ENCODE data around the gene FAM117A. TPM values are rescaled to one million over a fixed set of nuclear protein-coding genes. Genes with fewer than 3 reads are reported as not detected.
"Not testable (repeated sequence)": the region's sequence is repeated elsewhere in the genome, so short reads cannot be mapped to it uniquely, and the experiment has no call there.

The FAM117A gene
- total RNA-seq, 1 experiment from 2014 or later = 41.5 TPM

DNA sequence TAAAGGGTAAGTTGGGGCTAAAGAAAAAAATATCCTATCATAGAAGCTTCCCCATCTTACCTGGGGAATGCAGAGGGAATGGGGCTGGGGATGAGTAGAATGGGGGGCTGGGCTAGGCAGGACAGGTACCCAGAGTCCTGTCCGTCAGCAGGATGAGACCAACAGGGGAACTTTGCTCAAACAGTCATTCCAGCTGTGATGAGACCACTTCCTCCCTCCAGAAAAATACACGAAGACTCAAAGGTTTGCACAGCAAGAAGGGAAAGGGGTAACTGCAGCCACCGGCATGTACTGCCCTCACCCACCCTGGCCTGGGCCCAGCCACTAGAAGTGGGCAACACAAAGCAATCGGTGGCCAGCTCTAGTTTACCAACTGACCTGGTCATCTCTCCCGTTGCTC lies 35.5 kb downstream of the FAM117A start:
- H3K27me3 Mint-ChIP-seq (ENCODE audit: insufficient read depth, unreplicated experiment) = no peaks in the 10 kb centered on the region
- no TSS peak for BruUV-seq (replicated peaks)
- POLR2A ChIA-PET = no interaction called here
- H3K27me3 ChIP-seq (replicated peaks; ENCODE audit: control insufficient read depth, insufficient read depth, low read length) = no peaks in the 10 kb centered on the region
- TF ChIP-seq, protein P1, sequence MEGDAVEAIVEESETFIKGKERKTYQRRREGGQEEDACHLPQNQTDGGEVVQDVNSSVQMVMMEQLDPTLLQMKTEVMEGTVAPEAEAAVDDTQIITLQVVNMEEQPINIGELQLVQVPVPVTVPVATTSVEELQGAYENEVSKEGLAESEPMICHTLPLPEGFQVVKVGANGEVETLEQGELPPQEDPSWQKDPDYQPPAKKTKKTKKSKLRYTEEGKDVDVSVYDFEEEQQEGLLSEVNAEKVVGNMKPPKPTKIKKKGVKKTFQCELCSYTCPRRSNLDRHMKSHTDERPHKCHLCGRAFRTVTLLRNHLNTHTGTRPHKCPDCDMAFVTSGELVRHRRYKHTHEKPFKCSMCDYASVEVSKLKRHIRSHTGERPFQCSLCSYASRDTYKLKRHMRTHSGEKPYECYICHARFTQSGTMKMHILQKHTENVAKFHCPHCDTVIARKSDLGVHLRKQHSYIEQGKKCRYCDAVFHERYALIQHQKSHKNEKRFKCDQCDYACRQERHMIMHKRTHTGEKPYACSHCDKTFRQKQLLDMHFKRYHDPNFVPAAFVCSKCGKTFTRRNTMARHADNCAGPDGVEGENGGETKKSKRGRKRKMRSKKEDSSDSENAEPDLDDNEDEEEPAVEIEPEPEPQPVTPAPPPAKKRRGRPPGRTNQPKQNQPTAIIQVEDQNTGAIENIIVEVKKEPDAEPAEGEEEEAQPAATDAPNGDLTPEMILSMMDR (IDR thresholded peaks at IDR 0.05; ENCODE audit: insufficient read depth in 1 of 2, low read depth in 1 of 2, low read length in 1 of 2, severe bottlenecking in 1 of 2, unreplicated experiment in 1 of 2) = no peak
- no peak overlapping the region for H3K27ac Mint-ChIP-seq (ENCODE audit: unreplicated experiment)
- DNase-seq = no peak
- no peaks in the 10 kb centered on the region for H3K4me1 ChIP-seq
- H3K9me3 ChIP-seq = 0 out of 2 replicates have a peak, but pooled peaks cover 4% of the 10 kb centered on the region
- H3K9me3 Mint-ChIP-seq (ENCODE audit: unreplicated experiment) = no peaks in the 10 kb centered on the region
- CTCF ChIA-PET = interaction anchor here (0.5 kb wide), 1 partner anchor 22 kb away, joined by 7 read pairs; no protein-coding TSS in a partner anchor
- H3K4me3 Mint-ChIP-seq (ENCODE audit: unreplicated experiment) = no peak overlapping the region
- H3K36me3 ChIP-seq (ENCODE audit: control insufficient read depth, insufficient read depth, low read length) = peaks cover 13% of the 10 kb centered on the region
- intact Hi-C loops (cut with micrococcal nuclease; ENCODE audit: unreplicated experiment) = no loop called here
- no peaks in the 10 kb centered on the region for H3K4me1 Mint-ChIP-seq (ENCODE audit: low read depth, unreplicated experiment)
- H3K36me3 Mint-ChIP-seq (ENCODE audit: insufficient read depth, unreplicated experiment) = peaks cover 9% of the 10 kb centered on the region
- H3K4me3 ChIP-seq (ENCODE audit: low read depth, low read length) = no peak overlapping the region

DNA sequence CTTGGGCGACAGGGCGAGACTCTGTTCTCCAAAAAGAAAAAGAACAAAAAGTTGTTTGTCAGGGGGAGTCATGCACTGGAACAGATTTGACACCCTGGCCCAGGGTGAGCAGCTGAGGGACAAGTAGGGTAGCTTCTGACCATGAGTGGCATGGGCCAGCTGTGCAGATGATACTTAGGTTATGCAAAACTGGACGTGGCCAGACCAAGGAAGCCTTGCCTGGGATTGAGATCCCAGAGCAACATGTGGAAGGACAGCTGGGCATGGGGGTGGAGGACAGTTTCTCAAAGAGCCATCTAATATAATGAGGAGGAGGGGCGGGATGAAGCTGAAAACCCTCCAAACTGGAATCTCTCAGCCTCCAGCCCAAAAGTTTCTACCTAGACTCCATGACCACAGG lies 36.6 kb downstream of the FAM117A start:
- no peak for DNase-seq
- BruUV-seq (replicated peaks) = no TSS peak
- CTCF ChIA-PET = interaction anchor here (1.1 kb wide), 1 partner anchor 19 kb away, joined by 3 read pairs; the partner anchor contains the start of gene SLC35B1
- Mint-ChIP-seq H3K27ac (ENCODE audit: unreplicated experiment) (no peak overlapping the region), H3K36me3 (ENCODE audit: insufficient read depth, unreplicated experiment) (peaks cover 9% of the 10 kb centered on the region), H3K9me3 (ENCODE audit: unreplicated experiment) (no peaks in the 10 kb centered on the region), H3K4me3 (ENCODE audit: unreplicated experiment) (no peak overlapping the region), H3K4me1 (ENCODE audit: low read depth, unreplicated experiment) (no peaks in the 10 kb centered on the region), H3K27me3 (ENCODE audit: insufficient read depth, unreplicated experiment) (no peaks in the 10 kb centered on the region)
- Histone ChIP-seq H3K36me3 (ENCODE audit: control insufficient read depth, insufficient read depth, low read length) (peaks cover 10% of the 10 kb centered on the region), H3K4me3 (ENCODE audit: low read depth, low read length) (no peak overlapping the region), H3K4me1 (no peaks in the 10 kb centered on the region), H3K9me3 (0 out of 2 replicates have a peak, but pooled peaks cover 4% of the 10 kb centered on the region), H3K27me3 (replicated peaks; ENCODE audit: control insufficient read depth, insufficient read depth, low read length) (no peaks in the 10 kb centered on the region)
- intact Hi-C loops (cut with micrococcal nuclease; ENCODE audit: unreplicated experiment) = no loop called here
- TF ChIP-seq, protein P1 (IDR thresholded peaks at IDR 0.05; ENCODE audit: insufficient read depth in 1 of 2, low read depth in 1 of 2, low read length in 1 of 2, severe bottlenecking in 1 of 2, unreplicated experiment in 1 of 2) = no peak
- POLR2A ChIA-PET = interaction anchor here (0.9 kb wide), 1 partner anchor 37 kb away, joined by 5 read pairs; the partner anchor contains the start of gene FAM117A

DNA sequence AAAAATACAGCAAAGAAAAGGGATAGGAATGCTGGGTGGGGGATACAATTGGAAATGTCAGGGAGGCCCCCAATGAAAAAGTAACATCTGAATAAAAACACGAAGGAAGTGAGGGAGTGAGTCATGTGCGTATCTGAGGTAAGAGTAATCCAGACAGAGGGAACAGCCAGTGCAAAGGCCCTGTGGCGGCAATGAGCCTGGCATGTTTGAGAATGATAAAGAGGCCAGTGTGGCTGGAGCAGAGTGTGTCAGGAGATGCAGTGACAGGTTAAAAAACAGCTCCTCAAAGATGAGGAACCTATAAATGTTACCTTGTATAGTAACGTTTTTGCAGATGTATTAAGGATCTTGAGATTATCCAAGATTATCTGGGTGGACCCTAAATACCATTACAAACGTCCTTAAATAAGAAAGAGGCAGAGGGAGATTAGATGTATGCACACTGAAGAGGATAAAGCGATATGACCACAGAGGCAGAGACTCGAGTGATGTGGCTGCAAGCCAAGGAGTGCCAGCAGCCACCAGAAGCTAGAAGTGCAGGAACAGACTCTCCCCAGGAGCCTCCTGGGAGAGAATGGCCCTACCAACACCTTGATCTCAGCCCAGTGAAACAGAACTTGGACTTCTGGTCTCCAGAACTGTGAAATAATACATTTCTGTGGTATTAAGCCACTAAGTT lies 38.3 kb downstream of the FAM117A start:
- no TSS peak for BruUV-seq (replicated peaks)
- intact Hi-C loops (cut with micrococcal nuclease; ENCODE audit: unreplicated experiment) = no loop called here
- no peaks in the 10 kb centered on the region for H3K27me3 Mint-ChIP-seq (ENCODE audit: insufficient read depth, unreplicated experiment)
- Histone ChIP-seq H3K4me3 (ENCODE audit: low read depth, low read length) (no peak overlapping the region), H3K36me3 (ENCODE audit: control insufficient read depth, insufficient read depth, low read length) (peaks cover 10% of the 10 kb centered on the region), H3K9me3 (0 out of 2 replicates have a peak, but pooled peaks cover 4% of the 10 kb centered on the region), H3K27me3 (replicated peaks; ENCODE audit: control insufficient read depth, insufficient read depth, low read length) (no peaks in the 10 kb centered on the region), H3K4me1 (no peaks in the 10 kb centered on the region)
- no peaks in the 10 kb centered on the region for H3K9me3 Mint-ChIP-seq (ENCODE audit: unreplicated experiment)
- H3K27ac Mint-ChIP-seq (ENCODE audit: unreplicated experiment) = no peak overlapping the region
- CTCF ChIA-PET = no interaction called here
- no peaks in the 10 kb centered on the region for H3K4me1 Mint-ChIP-seq (ENCODE audit: low read depth, unreplicated experiment)
- H3K4me3 Mint-ChIP-seq (ENCODE audit: unreplicated experiment) = no peak overlapping the region
- H3K36me3 Mint-ChIP-seq (ENCODE audit: insufficient read depth, unreplicated experiment) = peaks cover 9% of the 10 kb centered on the region
- POLR2A ChIA-PET = no interaction called here
- no peak for DNase-seq
- TF ChIP-seq, protein P1 (IDR thresholded peaks at IDR 0.05; ENCODE audit: insufficient read depth in 1 of 2, low read depth in 1 of 2, low read length in 1 of 2, severe bottlenecking in 1 of 2, unreplicated experiment in 1 of 2) = no peak

DNA sequence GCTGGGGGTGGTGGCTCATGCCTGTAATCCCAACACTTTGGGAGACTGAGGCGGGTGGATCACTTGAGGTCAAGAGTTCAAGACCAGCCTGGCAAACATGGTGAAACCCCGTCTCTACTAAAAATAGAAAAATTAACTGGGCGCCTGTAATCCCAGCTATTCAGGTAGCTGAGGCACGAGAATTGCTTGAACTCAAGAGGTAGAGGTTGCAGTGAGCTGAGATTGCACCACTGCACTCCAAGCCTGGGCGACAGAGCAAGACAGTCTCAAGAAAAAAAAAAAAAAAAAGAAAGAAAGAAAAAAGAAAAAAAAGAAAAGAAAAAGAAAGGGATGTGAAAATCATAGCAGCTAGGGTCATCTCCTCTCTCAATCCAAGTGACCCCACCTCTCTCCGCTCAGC lies 39.4 kb downstream of the FAM117A start:
- POLR2A ChIA-PET = interaction anchor here (0.8 kb wide), 1 partner anchor 40 kb away, joined by 4 read pairs; no protein-coding TSS in a partner anchor
- H3K9me3 ChIP-seq; H3K9me3 Mint-ChIP-seq (ENCODE audit: unreplicated experiment); H3K36me3 ChIP-seq (ENCODE audit: control insufficient read depth, insufficient read depth, low read length); DNase-seq; H3K4me3 ChIP-seq (ENCODE audit: low read depth, low read length); H3K27ac Mint-ChIP-seq (ENCODE audit: unreplicated experiment); H3K4me1 Mint-ChIP-seq (ENCODE audit: low read depth, unreplicated experiment); BruUV-seq (replicated peaks); H3K4me3 Mint-ChIP-seq (ENCODE audit: unreplicated experiment); H3K27me3 Mint-ChIP-seq (ENCODE audit: insufficient read depth, unreplicated experiment); H3K4me1 ChIP-seq; H3K27me3 ChIP-seq (replicated peaks; ENCODE audit: control insufficient read depth, insufficient read depth, low read length); intact Hi-C loops (cut with micrococcal nuclease; ENCODE audit: unreplicated experiment): not testable (repeated sequence)
- H3K36me3 Mint-ChIP-seq (ENCODE audit: insufficient read depth, unreplicated experiment) = peaks cover 15% of the 10 kb centered on the region
- CTCF ChIA-PET = interaction anchor here (1.0 kb wide), 1 partner anchor 17 kb away, joined by 4 read pairs; the partner anchor contains the start of gene SLC35B1

Measured in Caco-2 (cell line).